ENCODE measurements around the gene RUNDC3A.

DNA sequence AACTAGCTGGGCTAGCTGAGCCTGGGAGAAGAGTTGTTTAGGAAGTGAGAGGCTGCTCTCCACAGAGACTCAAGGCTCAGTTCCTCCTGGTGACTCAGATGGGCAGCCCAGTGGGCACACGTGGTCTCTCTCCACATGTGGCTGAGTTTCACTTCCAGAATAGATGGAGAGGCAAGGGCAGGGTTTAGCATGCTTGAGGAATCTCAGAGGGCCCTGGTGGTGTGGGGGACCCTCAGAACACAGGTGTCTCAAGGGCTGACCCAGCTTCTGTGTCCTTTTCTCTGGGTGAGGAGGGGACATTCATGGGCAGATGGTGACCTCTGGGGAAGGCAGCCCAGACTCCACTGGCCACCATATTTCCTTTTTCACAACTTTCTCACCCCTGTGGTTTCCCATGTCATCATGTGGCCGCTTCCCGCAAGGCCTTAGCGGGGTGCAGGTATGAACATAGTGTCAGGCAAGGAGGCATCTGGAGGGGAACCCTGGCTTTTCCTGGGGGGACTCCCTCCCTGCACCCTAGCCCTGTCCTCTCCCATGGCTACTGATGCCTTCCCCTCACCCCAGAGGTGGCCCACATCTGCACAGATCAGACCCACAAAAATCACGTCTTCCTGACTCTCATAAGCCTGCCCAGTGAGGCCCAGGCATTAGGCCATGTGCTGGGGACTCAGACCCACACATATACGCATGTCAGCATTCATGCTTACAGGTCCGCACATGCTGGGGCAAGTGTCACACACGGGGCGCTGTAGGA, 40.0 kb downstream of the RUNDC3A start:
- TF ChIP-seq CTCF (IDR thresholded peaks at IDR 0.05; ENCODE audit: low read depth, low read length) (no peak), MAX (IDR thresholded peaks at IDR 0.05; ENCODE audit: low read depth, low read length) (peak; percentile 99), POLR2A (IDR thresholded peaks at IDR 0.05; ENCODE audit: extremely low read depth, insufficient read length) (no peak)
